ENCODE measurements around the gene RAB32. TPM values are rescaled to one million over a fixed set of nuclear protein-coding genes. Genes with fewer than 3 reads are reported as not detected.

Gene RAB32
- 10 to 100 TPM; 34.5 to 42.4 TPM for total RNA-seq

GRCh38 chr6:146543211-146543939 lies at the start of gene RAB32:
Gene RAB32 (plus strand): TSS chr6:146543833. CDS start chr6:146543872, 39 bp downstream.
- peak; percentile 87 for ATAC-seq (ENCODE audit: insufficient number of reproducible peaks, low FRiP score, low read depth)

GRCh38 chr6:146498309-146498708 lies 45.3 kb upstream of the RAB32 start:
- no peak for TF ChIP-seq CTCF (IDR thresholded peaks at IDR 0.05)
- Histone ChIP-seq H3K9me3 (no peaks in the 10 kb centered on the region), H3K27ac (no peak overlapping the region), H3K27me3 (replicated peaks; ENCODE audit: insufficient read depth) (no peaks in the 10 kb centered on the region), H3K36me3 (no peaks in the 10 kb centered on the region), H3K4me1 (ENCODE audit: control insufficient read depth in 1 of 2, low read depth in 2 of 2) (no peaks in the 10 kb centered on the region), H3K4me3 (no peak overlapping the region)
- DNase-seq (ENCODE audit: low spot score) (no peak), ATAC-seq (ENCODE audit: insufficient number of reproducible peaks, low FRiP score, low read depth) (no peak)

More at GRCh38 chr6:146543211-146543939, at the start of gene RAB32:
- Histone ChIP-seq H3K27me3 (replicated peaks; ENCODE audit: insufficient read depth) (no peaks in the 10 kb centered on the region), H3K4me1 (ENCODE audit: control insufficient read depth in 1 of 2, low read depth in 2 of 2) (peaks cover 19 to 36% of the 10 kb centered on the region in 2 donors), H3K4me3 (peak within 1 kb of the TSS; percentile 95), H3K27ac (peak within 1 kb of the TSS; percentile 92 to 99), H3K36me3 (no peaks in the 10 kb centered on the region), H3K9me3 (no peaks in the 10 kb centered on the region)
- peak; percentile 82 for TF ChIP-seq CTCF (IDR thresholded peaks at IDR 0.05)
- DNase-seq (ENCODE audit: low spot score), result peak; percentile 67

- DNase-seq (ENCODE audit: low spot score) (no peak), ATAC-seq (ENCODE audit: insufficient number of reproducible peaks, low FRiP score, low read depth) (no peak)
- no peaks in the 10 kb centered on the region for H3K36me3 ChIP-seq
- no peaks in the 10 kb centered on the region for H3K9me3 ChIP-seq
- H3K4me3 ChIP-seq, result no peak overlapping the region
- no peaks in the 10 kb centered on the region for H3K27me3 ChIP-seq (replicated peaks; ENCODE audit: insufficient read depth)
- no peak for TF ChIP-seq CTCF (IDR thresholded peaks at IDR 0.05)
- no peaks in the 10 kb centered on the region for H3K4me1 ChIP-seq (ENCODE audit: control insufficient read depth in 1 of 2, low read depth in 2 of 2)
- no peak overlapping the region for H3K27ac ChIP-seq
These were observed 40.5 kb upstream of the RAB32 start for GRCh38 chr6:146503096-146503495.

GRCh38 chr6:146515212-146515611 lies 28.4 kb upstream of the RAB32 start:
- TF ChIP-seq CTCF (IDR thresholded peaks at IDR 0.05), result no peak
- Histone ChIP-seq H3K4me1 (ENCODE audit: control insufficient read depth in 1 of 2, low read depth in 2 of 2) (no peaks in the 10 kb centered on the region), H3K36me3 (no peaks in the 10 kb centered on the region), H3K27ac (no peak overlapping the region), H3K27me3 (replicated peaks; ENCODE audit: insufficient read depth) (no peaks in the 10 kb centered on the region), H3K4me3 (no peak overlapping the region), H3K9me3 (no peaks in the 10 kb centered on the region)
- ATAC-seq (ENCODE audit: insufficient number of reproducible peaks, low FRiP score, low read depth) (no peak), DNase-seq (ENCODE audit: low spot score) (no peak)

GRCh38 chr6:146526192-146526591 lies 17.4 kb upstream of the RAB32 start:
- H3K36me3 ChIP-seq, result no peaks in the 10 kb centered on the region
- peaks cover 4% of the 10 kb centered on the region for H3K9me3 ChIP-seq
- H3K27ac ChIP-seq, result no peak overlapping the region
- TF ChIP-seq CTCF (IDR thresholded peaks at IDR 0.05), result no peak
- no peak overlapping the region for H3K4me3 ChIP-seq
- ATAC-seq (ENCODE audit: insufficient number of reproducible peaks, low FRiP score, low read depth) (no peak), DNase-seq (ENCODE audit: low spot score) (no peak)
- H3K27me3 ChIP-seq (replicated peaks; ENCODE audit: insufficient read depth), result no peaks in the 10 kb centered on the region
- H3K4me1 ChIP-seq (ENCODE audit: control insufficient read depth in 1 of 2, low read depth in 2 of 2), result no peaks in the 10 kb centered on the region

All from thoracic aorta (tissue), 2 donors.